Adrenal gland (tissue), 12 donors: ENCODE measurements around the gene SGIP1. TPM values are rescaled to one million over a fixed set of nuclear protein-coding genes. Genes with fewer than 3 reads are reported as not detected.

ENCODE experiments used
- DNase-seq, 7 donors: peaks; one replicate each; pipeline ENCODE4 v3.0.0-alpha.2; 2019 to 2020
- H3K27ac ChIP-seq, 5 donors: fragments of 200-600 bp; sonication (generic) in 4 of 5; 1 replicate in 3 of 5; 2 replicates in 2 of 5; pipeline versions ENCODE4 v1.5.1 to v1.8.0; 2016 to 2020; ENCODE audit warnings: mild to moderate bottlenecking in 1 of 5
- H3K27me3 ChIP-seq: fragments of 200-600 bp; 2 replicates; pipeline ENCODE4 v1.8.0; 2021
- H3K36me3 ChIP-seq, 2 donors: fragments of 200-600 bp; replicated peaks in 1 of 2; 1 replicate in 1 of 2; 2 replicates in 1 of 2; pipeline versions ENCODE4 v1.5.1 to v1.8.0; 2018 to 2022
- H3K4me1 ChIP-seq, 2 donors: fragments of 200-600 bp; replicated peaks in 1 of 2; 1 replicate in 1 of 2; 2 replicates in 1 of 2; pipeline versions ENCODE4 v1.5.1 to v1.8.0; 2018 to 2021
- H3K4me3 ChIP-seq, 4 donors: fragments of 200-600 bp; sonication (generic) in 3 of 4; one replicate each; pipeline ENCODE4 v1.5.1; 2016 to 2018
- H3K9me3 ChIP-seq, 3 donors: fragments of 200-600 bp; sonication (generic) in 1 of 3; replicated peaks in 1 of 3; 1 replicate in 2 of 3; 2 replicates in 1 of 3; pipeline versions ENCODE4 v1.5.1 to v1.8.0; 2016 to 2021
- CTCF ChIP-seq, 6 experiments: fragments of 450-650 bp in 4 of 6; fragments of 200-600 bp in 2 of 6; sonication (generic) in 1 of 6; IDR thresholded peaks; 1 replicate in 5 of 6; 2 replicates in 1 of 6; pipeline versions ENCODE4 v1.5.1 to v1.8.0; 2016 to 2021; ENCODE audit warnings: antibody characterized with exemption in 6 of 6, mild to moderate bottlenecking in 2 of 6, moderate library complexity in 1 of 6
- POLR2A ChIP-seq, 2 donors: fragments of 450-650 bp; IDR thresholded peaks; one replicate each; pipeline ENCODE4 v1.6.1; 2017; ENCODE audit warnings: antibody characterized with exemption in 2 of 2, mild to moderate bottlenecking in 2 of 2, moderate library complexity in 1 of 2
- WGBS, 4 donors: extraction: QIAGEN DNeasy Blood & Tissue Kit in 2 of 4; methylation state at CpG; one replicate each; pipeline versions ENCODE4 v1.1.5 to v1.1.7; 2013 to 2017; 5-methylcytosine and 5-hydroxymethylcytosine counted together
- intact Hi-C, 2 donors: fragments of 100-400 bp; cut with DNase I; formaldehyde crosslinking; loops; one replicate each; pipeline versions ENCODE4 v1.14.1 to v1.15.0; 2022 to 2023
- polyA plus RNA-seq, 3 donors: library from polyadenylated mRNA; stranded (reverse); fragments of 200-250 nt in 2 of 3; fragments of 350-450 nt in 1 of 3; fragmentation: Illumina TruSeq in 1 of 3; extraction: RNeasy Lipid Tissue Mini Kit (QIAGEN cat#74804) in 1 of 3; gene quantifications; one replicate each; pipeline ENCODE4 v1.2.3, GENCODE V29; 2013 to 2014
- total RNA-seq, 9 donors: library from RNA; depleted of rRNA in 4 of 9; stranded (reverse); fragments of >200 nt in 4 of 9; fragments of 120-200 nt in 1 of 9; fragmentation: NEBNext Ultra II Directional in 1 of 9; extraction: Animal tissue kit (Norgen Biotek cat#: 25700) in 1 of 9; gene quantifications; one replicate each; pipeline versions ENCODE4 v1.1.0 to v1.2.4, GENCODE V29; 2013 to 2023
- donor health status: healthy with polysubstance abuse.
- donor health status: Bipolar disorder and iron deficiency.
- donor health status: DM: yes; HTN: yes; CAD: no.
- donor health status: DM: no; HTN: no; CAD: no.
- donor health status: DM: no; HTN: no; CAD: no.
- donor health status: DM: yes; HTN: yes; CAD: no.

Gene SGIP1
- total and polyA plus RNA-seq, 12 donors = 0.52 to 8.4 (median 1.9) TPM; not detected in 1

- 77 to 91% (median 78%) methylated on average over 8 to 9 of the region's 9 CpGs for WGBS, 4 donors
- Histone ChIP-seq H3K4me1 (no peaks in the 10 kb centered on the region), H3K4me3 (no peak overlapping the region), H3K27ac (no peak overlapping the region), H3K27me3 (no peaks in the 10 kb centered on the region), H3K9me3 (no peaks in the 10 kb centered on the region), H3K36me3 (no peaks in the 10 kb centered on the region)
- intact Hi-C loops = no loop called here
- TF ChIP-seq POLR2A (IDR thresholded peaks at IDR 0.05) (no peak), CTCF (IDR thresholded peaks at IDR 0.05) (no peak)
- no peak for DNase-seq
Measured at GRCh38 chr1:66739401-66740157, 205.6 kb downstream of the SGIP1 start.

- Histone ChIP-seq H3K4me3 (no peak overlapping the region), H3K36me3 (no peaks in the 10 kb centered on the region), H3K27ac (no peak overlapping the region), H3K27me3 (peaks cover 8% of the 10 kb centered on the region), H3K4me1 (no peaks in the 10 kb centered on the region), H3K9me3 (no peaks in the 10 kb centered on the region)
- intact Hi-C loops = no loop called here
- WGBS, 4 donors = 66 to 74% (median 71%) methylated on average over 2 of the region's 2 CpGs
- TF ChIP-seq CTCF (IDR thresholded peaks at IDR 0.05) (no peak), POLR2A (IDR thresholded peaks at IDR 0.05) (no peak)
- DNase-seq = no peak
Measured at GRCh38 chr1:66745451-66745850, 211.5 kb downstream of the SGIP1 start.

GRCh38 chr1:66747501-66747900, 213.5 kb downstream of the SGIP1 start:
- Histone ChIP-seq H3K4me1 (no peaks in the 10 kb centered on the region), H3K27me3 (peaks cover 15% of the 10 kb centered on the region), H3K9me3 (no peaks in the 10 kb centered on the region), H3K27ac (no peak overlapping the region), H3K4me3 (no peak overlapping the region), H3K36me3 (no peaks in the 10 kb centered on the region)
- intact Hi-C loops = no loop called here
- no peak for DNase-seq
- no peak for TF ChIP-seq POLR2A (IDR thresholded peaks at IDR 0.05)
- TF ChIP-seq CTCF (IDR thresholded peaks at IDR 0.05) = no peak
- 17 to 25% (median 20%) methylated on average over 1 of the region's 1 CpG for WGBS, 4 donors

- no peaks in the 10 kb centered on the region for H3K9me3 ChIP-seq
- H3K4me3 ChIP-seq = no peak overlapping the region
- H3K27ac ChIP-seq = no peak overlapping the region
- H3K27me3 ChIP-seq = peaks cover 15% of the 10 kb centered on the region
- TF ChIP-seq POLR2A (IDR thresholded peaks at IDR 0.05) (no peak), CTCF (IDR thresholded peaks at IDR 0.05) (no peak)
- no peaks in the 10 kb centered on the region for H3K4me1 ChIP-seq
- H3K36me3 ChIP-seq = no peaks in the 10 kb centered on the region
- DNase-seq = no peak
- intact Hi-C loops = no loop called here
- 64 to 78% (median 76%) methylated on average over 3 of the region's 3 CpGs for WGBS, 4 donors
Measured at GRCh38 chr1:66750577-66750976, 216.6 kb downstream of the SGIP1 start.
